ENCODE data around the gene COL4A2.

COL4A2 gene

GRCh38 chr13:110503979-110504499 is 197.0 kb downstream of the COL4A2 start:
- DNase-seq: no peak

DNA sequence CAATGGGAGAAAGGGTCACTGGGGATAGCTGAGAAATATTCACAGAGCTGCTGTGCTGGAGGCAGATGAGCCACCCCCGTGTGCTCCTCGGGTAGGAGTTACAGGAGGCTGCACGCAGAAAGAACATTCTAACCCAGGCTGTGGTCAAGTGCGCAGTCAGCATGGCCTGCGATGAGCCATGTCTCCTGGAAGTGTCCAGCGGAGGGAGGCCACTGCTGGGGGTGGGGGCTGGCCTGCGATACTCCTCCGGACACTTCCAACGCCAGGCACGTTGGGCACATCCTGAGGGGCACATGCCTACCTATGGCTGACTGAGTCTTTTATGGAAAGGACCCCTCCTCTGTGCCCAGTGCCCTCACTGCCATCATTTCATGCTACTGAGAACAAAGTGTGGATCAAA is 198.5 kb downstream of the COL4A2 start:
- no peak for DNase-seq

DNA sequence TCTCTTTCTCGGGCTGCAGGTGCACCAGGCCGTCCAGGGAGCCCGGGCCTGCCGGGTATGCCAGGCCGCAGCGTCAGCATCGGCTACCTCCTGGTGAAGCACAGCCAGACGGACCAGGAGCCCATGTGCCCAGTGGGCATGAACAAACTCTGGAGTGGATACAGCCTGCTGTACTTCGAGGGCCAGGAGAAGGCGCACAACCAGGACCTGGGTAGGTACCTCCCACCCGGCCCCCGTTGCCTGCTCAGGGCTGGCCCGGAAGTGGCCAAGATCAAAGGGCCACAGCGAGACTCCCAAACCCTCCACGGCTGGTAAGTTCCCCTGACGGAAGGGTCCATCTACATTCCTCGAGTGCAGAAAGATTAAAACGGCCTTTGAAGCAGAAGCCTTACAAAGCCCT is 199.3 kb downstream of the COL4A2 start:
- no peak for DNase-seq

- DNase-seq: no peak
Measured at GRCh38 chr13:110506859-110507566, 199.9 kb downstream of the COL4A2 start.

- no peak for DNase-seq
Measured at GRCh38 chr13:110507678-110508381, 200.7 kb downstream of the COL4A2 start.

- no peak for DNase-seq
Measured at GRCh38 chr13:110509478-110509926, 202.4 kb downstream of the COL4A2 start.

- no peak for DNase-seq
Measured at GRCh38 chr13:110509971-110510786, 203.1 kb downstream of the COL4A2 start.

- no peak for DNase-seq
Measured at GRCh38 chr13:110511509-110512181, 204.6 kb downstream of the COL4A2 start.

GRCh38 chr13:110512198-110512740 is 205.2 kb downstream of the COL4A2 start:
- DNase-seq: no peak

DNA sequence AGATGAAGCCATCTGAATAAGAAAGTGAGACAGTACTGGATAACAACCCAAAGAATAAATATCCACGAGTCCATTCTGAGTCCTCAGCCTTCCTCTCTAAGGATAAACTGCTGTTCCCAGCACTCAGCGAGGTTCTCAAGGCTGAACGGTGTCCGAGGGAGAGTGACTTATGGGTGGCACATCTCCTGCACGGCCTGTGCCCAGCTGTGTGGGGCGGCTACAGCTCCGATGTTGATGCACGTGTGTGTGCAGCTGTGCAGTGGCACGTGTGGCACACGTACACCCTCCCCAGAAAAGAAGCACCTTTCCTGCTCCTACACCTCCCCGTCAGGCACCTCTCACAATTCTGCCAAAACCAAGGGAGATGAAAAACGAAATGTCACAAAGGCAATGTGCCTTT is 209.4 kb downstream of the COL4A2 start:
- no peak for DNase-seq

DNA sequence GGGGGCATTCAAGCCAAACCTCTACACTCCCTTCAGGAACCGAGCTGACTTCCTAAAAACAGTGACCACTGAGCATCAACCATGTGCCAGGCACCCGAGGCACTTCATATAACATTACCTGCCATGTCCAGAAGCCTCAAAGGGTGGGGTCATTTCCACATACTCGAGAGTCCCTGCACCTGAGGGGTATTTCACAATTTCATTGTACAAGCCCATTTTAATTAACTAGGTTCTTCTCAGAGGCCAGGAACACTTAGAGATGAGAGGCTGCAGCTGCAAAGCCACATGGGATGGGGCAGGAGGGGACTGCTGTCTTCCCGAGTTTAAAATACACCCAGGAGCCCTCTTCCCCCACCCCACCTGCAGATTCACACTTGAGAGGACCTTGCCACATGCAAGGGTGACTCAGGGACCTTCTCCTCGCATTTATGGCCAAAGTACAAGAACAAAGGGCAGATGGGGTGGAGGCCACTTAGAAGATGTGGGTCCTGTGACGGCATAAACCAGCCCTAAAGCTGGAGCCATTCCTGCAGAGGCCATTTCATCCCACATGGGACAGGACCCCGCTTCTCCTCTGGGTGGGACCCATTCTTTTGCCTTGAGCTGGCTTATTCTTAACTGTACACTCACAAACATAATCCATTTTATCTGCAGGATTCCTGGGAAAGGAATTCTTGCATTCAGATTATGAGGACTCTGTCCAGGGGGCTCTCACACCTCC is 210.6 kb downstream of the COL4A2 start:
- no peak for DNase-seq

- no peak for DNase-seq
Measured at GRCh38 chr13:110518226-110518525, 211.1 kb downstream of the COL4A2 start.

DNA sequence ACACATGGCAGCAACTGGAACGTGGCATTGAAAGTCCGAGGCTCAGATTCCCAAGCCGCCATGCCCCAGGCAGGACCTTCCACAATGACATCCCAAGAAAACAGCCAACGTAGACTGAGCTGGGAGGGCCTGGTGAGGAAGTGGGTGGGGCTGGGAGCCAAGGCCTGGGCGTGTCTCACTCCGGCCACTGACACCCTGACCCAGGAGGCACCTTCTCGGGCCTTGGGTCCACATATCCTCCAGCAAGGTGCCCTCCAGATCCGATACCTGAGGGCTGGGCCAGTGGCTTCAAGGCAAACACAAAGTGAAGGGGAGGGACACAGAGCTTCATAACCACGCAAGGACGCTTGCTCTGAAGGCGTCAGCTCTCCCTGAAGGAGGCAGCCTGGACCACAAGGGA is 211.5 kb downstream of the COL4A2 start:
- no peak for DNase-seq

GRCh38 chr13:110519046-110519445 is 212.0 kb downstream of the COL4A2 start:
- no peak for DNase-seq

- no peak for DNase-seq
Measured at GRCh38 chr13:110519506-110519905, 212.4 kb downstream of the COL4A2 start.

- peak; percentile 10 for DNase-seq
Measured at GRCh38 chr13:110520431-110521295, 213.6 kb downstream of the COL4A2 start.

DNA sequence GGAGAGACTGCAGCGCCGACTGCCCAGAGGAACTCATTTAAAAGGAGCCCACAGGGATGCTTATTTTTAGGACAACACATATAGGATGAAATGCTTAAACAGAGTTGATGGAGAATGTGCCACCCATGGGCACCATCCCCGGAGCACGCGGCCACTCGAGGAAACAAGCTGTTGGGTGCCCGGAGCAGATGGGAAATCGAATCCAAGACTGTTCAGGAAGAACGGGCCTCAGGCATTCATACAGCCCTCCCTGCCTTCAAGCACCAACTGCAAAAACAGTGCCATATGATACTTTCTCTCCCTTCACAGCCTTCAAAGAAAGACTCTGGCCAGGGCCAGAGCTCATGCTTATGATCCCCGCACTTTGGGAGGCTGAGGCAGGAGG is 214.2 kb downstream of the COL4A2 start:
- no peak for DNase-seq

GRCh38 chr13:110521946-110522345 is 214.9 kb downstream of the COL4A2 start:
- no peak for DNase-seq

DNA sequence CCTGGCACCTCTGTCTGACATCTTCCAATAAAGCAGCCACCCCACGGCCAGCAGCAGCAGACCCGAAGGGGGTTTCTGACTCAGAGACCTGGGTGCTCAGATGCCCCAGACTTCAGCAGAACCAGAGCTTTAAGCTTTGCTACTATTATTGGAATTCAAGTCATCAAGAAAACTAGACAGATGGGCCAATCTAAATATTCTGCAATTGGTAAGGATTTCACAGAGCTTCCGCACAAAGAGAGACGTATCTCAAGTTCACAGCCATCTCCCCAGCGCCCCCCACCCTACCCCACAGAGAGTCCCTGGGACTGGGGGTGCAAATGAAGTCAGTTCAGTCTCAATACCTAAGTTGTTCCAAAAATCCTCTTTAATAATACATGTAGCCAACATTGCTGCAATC is 215.6 kb downstream of the COL4A2 start:
- no peak for DNase-seq

DNA sequence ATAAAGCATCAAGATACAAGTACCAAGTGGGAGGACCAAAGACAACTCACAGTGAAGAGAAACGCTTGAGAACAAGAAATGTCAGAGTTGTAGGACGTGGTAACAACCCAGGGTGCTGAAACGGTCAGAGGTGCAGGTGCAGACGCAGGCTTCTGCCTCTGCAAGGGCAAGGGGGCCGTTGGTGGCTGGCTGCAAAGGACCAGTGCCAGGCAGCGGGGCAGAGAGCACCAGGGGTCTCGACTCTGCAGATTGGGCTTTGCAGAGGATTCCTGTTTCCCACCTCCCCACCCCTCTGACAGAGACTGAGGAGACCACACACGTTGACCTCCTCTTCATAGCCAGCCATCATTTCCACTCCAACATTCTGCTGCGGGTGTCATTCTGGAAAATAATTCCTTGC is 216.1 kb downstream of the COL4A2 start:
- no peak for DNase-seq

Measured in CD4-positive, alpha-beta T cell treated with Interleukin-10 for 1 hour (primary cell).